Right lobe of liver (tissue), 6 donors: ENCODE measurements around the gene CDH4. TPM values are rescaled to one million over a fixed set of nuclear protein-coding genes. Genes with fewer than 3 reads are reported as not detected.

Experiments
- ATAC-seq, 4 donors: fragments of 200-7000 bp; cut with Tn5 transposase; one replicate each; pipeline ENCODE4 v1.9.1; 2020; ENCODE audit warnings: mild to moderate bottlenecking in 4 of 4, moderate library complexity in 4 of 4
- DNase-seq, 3 donors: peaks; one replicate each; pipeline ENCODE4 v3.0.0-alpha.2; 2020
- H3K27ac ChIP-seq, 3 donors: fragments of 200-600 bp; one replicate each; pipeline ENCODE4 v1.8.0; 2022
- H3K27me3 ChIP-seq, 2 donors: fragments of 200-600 bp; one replicate each; pipeline ENCODE4 v1.8.0; 2022
- H3K36me3 ChIP-seq, 4 donors: fragments of 200-600 bp; sonication (generic) in 1 of 4; one replicate each; pipeline versions ENCODE4 v1.5.1 to v1.8.0; 2017 to 2022; ENCODE audit warnings: control low read depth in 1 of 4
- H3K4me1 ChIP-seq, 4 donors: fragments of 200-600 bp; sonication (generic) in 1 of 4; one replicate each; pipeline versions ENCODE4 v1.5.1 to v1.8.0; 2017 to 2022; ENCODE audit warnings: control low read depth in 1 of 4
- H3K4me3 ChIP-seq, 3 donors: fragments of 200-600 bp; one replicate each; pipeline ENCODE4 v1.8.0; 2022
- H3K9me3 ChIP-seq, 4 donors: fragments of 200-600 bp; sonication (generic) in 1 of 4; one replicate each; pipeline versions ENCODE4 v1.5.1 to v1.8.0; 2017 to 2022; ENCODE audit warnings: control low read depth in 1 of 4
- CTCF ChIP-seq, 4 donors: fragments of 200-600 bp in 3 of 4; fragments of 450-650 bp in 1 of 4; IDR thresholded peaks; one replicate each; pipeline versions ENCODE4 v1.5.1 to v1.8.0; 2016 to 2022; ENCODE audit warnings: antibody characterized with exemption in 4 of 4, mild to moderate bottlenecking in 2 of 4
- POLR2A ChIP-seq: fragments of 450-650 bp; IDR thresholded peaks from one replicate; pipeline ENCODE4 v1.6.1; 2017; ENCODE audit warnings: antibody characterized with exemption, mild to moderate bottlenecking
- WGBS: methylation state at CpG from one replicate; pipeline ENCODE4 v1.1.6; 2018; ENCODE audit warnings: low coverage, low lambda C conversion rate; ENCODE audit not compliant: insufficient coverage; ENCODE audit errors: missing lambda C conversion rate; 5-methylcytosine and 5-hydroxymethylcytosine counted together
- intact Hi-C, 2 donors: fragments of 100-400 bp; cut with DNase I; formaldehyde crosslinking; loops; one replicate each; pipeline versions ENCODE4 v1.11.2 to v1.14.1; 2022
- total RNA-seq, 6 experiments: library from RNA; depleted of rRNA in 2 of 6; stranded (reverse); fragments of >200 nt in 2 of 6; fragmentation: NEBNext Ultra II Directional in 3 of 6; extraction: Animal tissue kit (Norgen Biotek cat#: 25700) in 3 of 6; gene quantifications; one replicate each; pipeline versions ENCODE4 v1.1.0 to v1.2.4, GENCODE V29; 2016 to 2023
- donor health status: DM: no; HTN: yes; CAD: no.
- donor health status: DM: no; HTN: no; CAD: no.
- donor health status: DM: no; HTN: no; CAD: no.
- donor health status: DM: no; HTN: yes; CAD: no.
- donor health status: DM: no; HTN: yes; CAD: no.

Gene CDH4
- total RNA-seq, 6 experiments from 2014 or later: 0.02 to 0.14 (median 0.09) TPM; not detected in 3

GRCh38 chr20:61419501-61419900 is 167.4 kb downstream of the CDH4 start:
- intact Hi-C loops: no loop called here
- Histone ChIP-seq H3K4me1 (no peaks in the 10 kb centered on the region), H3K36me3 (no peaks in the 10 kb centered on the region), H3K27me3 (no peaks in the 10 kb centered on the region), H3K9me3 (no peaks in the 10 kb centered on the region), H3K27ac (no peak overlapping the region), H3K4me3 (no peak overlapping the region)
- ATAC-seq (no peak), DNase-seq (no peak)
- WGBS: 37% methylated on average over 4 of the region's 6 CpGs
- TF ChIP-seq CTCF (IDR thresholded peaks at IDR 0.05) (no peak), POLR2A (no peak)

GRCh38 chr20:61420056-61420455 is 168.0 kb downstream of the CDH4 start:
- H3K9me3 ChIP-seq: no peaks in the 10 kb centered on the region
- ATAC-seq: no peak
- no CpG with 5 or more reads among the region's 6 CpGs for WGBS
- DNase-seq: no peak
- no peak overlapping the region for H3K27ac ChIP-seq
- no peak for TF ChIP-seq CTCF (IDR thresholded peaks at IDR 0.05)
- no peak for TF ChIP-seq POLR2A
- H3K4me1 ChIP-seq: no peaks in the 10 kb centered on the region
- H3K36me3 ChIP-seq: no peaks in the 10 kb centered on the region
- H3K4me3 ChIP-seq: no peak overlapping the region
- intact Hi-C loops: no loop called here
- H3K27me3 ChIP-seq: no peaks in the 10 kb centered on the region

- Histone ChIP-seq H3K27me3 (no peaks in the 10 kb centered on the region), H3K4me3 (no peak overlapping the region), H3K4me1 (no peaks in the 10 kb centered on the region), H3K9me3 (no peaks in the 10 kb centered on the region), H3K36me3 (no peaks in the 10 kb centered on the region), H3K27ac (no peak overlapping the region)
- DNase-seq: no peak
- ATAC-seq: peak in 1 of 4 donors; percentile 13
- 80% methylated on average over 4 of the region's 7 CpGs for WGBS
- no peak for TF ChIP-seq CTCF (IDR thresholded peaks at IDR 0.05)
- TF ChIP-seq POLR2A: no peak
- intact Hi-C loops: no loop called here
Observed at GRCh38 chr20:61420781-61421180, 168.7 kb downstream of the CDH4 start.

- Histone ChIP-seq H3K4me3 (no peak overlapping the region), H3K27ac (no peak overlapping the region), H3K36me3 (no peaks in the 10 kb centered on the region), H3K9me3 (no peaks in the 10 kb centered on the region), H3K4me1 (no peaks in the 10 kb centered on the region), H3K27me3 (no peaks in the 10 kb centered on the region)
- TF ChIP-seq POLR2A (no peak), CTCF (IDR thresholded peaks at IDR 0.05) (no peak)
- no peak for ATAC-seq
- 46% methylated on average over 9 of the region's 13 CpGs for WGBS
- no peak for DNase-seq
- intact Hi-C loops: no loop called here
Observed at GRCh38 chr20:61422636-61423425, 170.8 kb downstream of the CDH4 start.
